IPS-15b (cell line): ENCODE data around the gene MSI2.

Experiments used
- H3K27me3 ChIP-seq: one replicate; pipeline ENCODE4 v1.6.1; 2013; ENCODE audit warnings: low read length; ENCODE audit not compliant: control insufficient read depth, insufficient read depth
- H3K36me3 ChIP-seq: one replicate; pipeline ENCODE4 v1.6.1; 2013; ENCODE audit warnings: low read length; ENCODE audit not compliant: control insufficient read depth, insufficient read depth
- H3K4me1 ChIP-seq: one replicate; pipeline ENCODE4 v1.6.1; 2013; ENCODE audit warnings: mild to moderate bottlenecking, low read length; ENCODE audit not compliant: control insufficient read depth, insufficient read depth
- H3K4me3 ChIP-seq: one replicate; pipeline ENCODE4 v1.5.1; 2013; ENCODE audit warnings: low read depth, low read length
- H3K9ac ChIP-seq: one replicate; pipeline ENCODE4 v1.6.1; 2013; ENCODE audit warnings: low read depth, mild to moderate bottlenecking, low read length
- H3K9me3 ChIP-seq: one replicate; pipeline ENCODE4 v1.6.1; 2013; ENCODE audit warnings: mild to moderate bottlenecking, low read length; ENCODE audit not compliant: control insufficient read depth, insufficient read depth

The MSI2 gene

DNA sequence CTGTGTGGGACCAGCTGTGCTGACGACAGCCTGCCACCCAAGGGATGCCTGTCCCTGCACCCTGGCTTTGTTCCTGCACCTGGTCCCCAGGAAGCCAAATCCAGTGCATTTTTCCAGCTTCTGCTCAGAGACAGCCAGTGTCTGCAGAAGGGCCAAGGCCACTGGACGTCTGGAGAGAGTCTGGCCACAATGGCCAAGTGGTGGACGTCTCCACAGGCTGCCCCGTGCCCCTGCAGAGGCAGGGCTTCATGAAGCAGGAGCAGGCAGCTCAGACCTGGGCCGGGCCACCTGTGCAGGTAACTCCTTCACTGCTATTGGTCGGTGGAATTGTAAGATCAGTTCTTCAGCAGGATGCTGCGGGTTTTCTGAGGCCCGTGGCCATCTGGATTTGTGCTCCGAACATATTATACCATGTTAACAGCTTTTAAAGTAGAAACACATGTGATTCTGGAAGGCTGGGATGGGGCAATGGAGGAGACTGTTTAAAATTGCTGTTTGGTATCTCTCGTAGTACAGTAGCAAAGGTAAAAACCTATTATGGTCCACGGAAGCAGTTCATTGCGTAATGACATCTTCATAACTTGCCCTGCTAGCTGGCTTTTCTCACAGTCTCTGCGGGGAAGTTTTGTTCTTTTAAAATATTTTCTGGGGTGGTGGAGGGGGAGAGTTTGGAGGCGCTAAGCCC lies 303.5 kb downstream of the MSI2 start:
- no peak overlapping the region for H3K4me3 ChIP-seq

DNA sequence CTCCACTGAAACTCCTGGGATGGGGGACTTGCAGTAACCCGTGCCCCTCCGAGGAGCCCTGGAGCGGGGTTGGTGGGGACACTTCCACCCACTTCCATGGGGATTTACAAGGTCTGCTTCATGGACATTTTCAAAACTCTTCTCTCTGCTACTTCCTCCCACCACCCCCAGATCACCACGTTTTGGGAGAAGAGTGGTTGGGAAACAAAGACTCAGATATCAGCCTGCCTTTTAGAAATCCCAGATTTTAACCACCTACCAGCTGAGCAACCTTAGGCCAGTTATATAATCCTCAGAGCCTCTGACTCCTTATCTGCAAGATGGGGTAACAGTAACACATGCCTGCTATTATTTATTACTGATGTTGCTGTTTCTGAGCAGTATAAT lies 304.0 kb downstream of the MSI2 start:
- H3K27me3 ChIP-seq, result no peaks in the 10 kb centered on the region
- no peaks in the 10 kb centered on the region for H3K9me3 ChIP-seq
- H3K4me3 ChIP-seq, result no peak overlapping the region
- H3K36me3 ChIP-seq, result no peaks in the 10 kb centered on the region
- no peak overlapping the region for H3K9ac ChIP-seq
- H3K4me1 ChIP-seq, result no peaks in the 10 kb centered on the region

More for the DNA sequence above, 303.5 kb downstream of the MSI2 start:
- Histone ChIP-seq H3K9me3 (no peaks in the 10 kb centered on the region), H3K36me3 (no peaks in the 10 kb centered on the region), H3K9ac (no peak overlapping the region), H3K4me1 (peaks cover under 1% of the 10 kb centered on the region), H3K27me3 (no peaks in the 10 kb centered on the region)

DNA sequence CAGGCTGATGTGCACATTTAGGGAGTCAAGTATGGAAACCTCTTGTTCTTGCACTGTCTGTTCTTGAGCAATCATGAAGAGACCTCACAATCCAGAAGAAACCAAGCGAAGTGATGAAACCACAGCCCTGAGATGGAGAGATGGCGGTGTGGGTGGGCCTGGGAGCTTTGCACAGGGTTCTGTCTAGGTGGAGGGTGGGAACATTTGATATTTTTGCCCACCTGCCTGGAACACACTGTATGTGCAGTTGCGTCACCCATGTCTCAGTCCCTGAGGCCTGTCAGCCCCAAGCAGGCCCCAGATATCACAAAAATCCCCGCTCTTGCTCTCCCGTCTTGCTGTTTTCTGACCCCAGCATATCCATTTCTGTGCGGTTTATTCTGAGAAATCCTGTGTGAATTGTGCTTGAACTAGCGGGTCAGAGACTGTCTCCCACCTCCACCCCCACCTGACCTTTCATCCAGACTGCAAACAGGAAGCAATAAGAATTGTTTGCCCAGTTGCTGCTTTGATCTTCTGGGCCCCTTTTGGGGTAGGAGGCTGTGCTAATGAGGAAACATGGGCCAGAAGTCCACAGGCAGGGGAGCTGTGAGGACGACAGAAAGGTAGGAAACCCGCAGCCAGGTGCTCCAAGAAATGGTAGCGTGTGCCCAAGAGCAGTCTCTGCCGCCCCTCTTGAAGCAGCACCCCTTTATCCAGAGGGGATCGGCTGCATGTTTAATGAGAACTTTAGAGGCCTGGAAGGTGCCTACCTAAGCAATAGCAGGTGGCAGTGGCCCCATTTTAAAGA lies 304.9 kb downstream of the MSI2 start:
- H3K9me3 ChIP-seq, result no peaks in the 10 kb centered on the region
- H3K9ac ChIP-seq, result no peak overlapping the region
- H3K4me1 ChIP-seq, result no peaks in the 10 kb centered on the region
- no peak overlapping the region for H3K4me3 ChIP-seq
- no peaks in the 10 kb centered on the region for H3K36me3 ChIP-seq
- no peaks in the 10 kb centered on the region for H3K27me3 ChIP-seq

DNA sequence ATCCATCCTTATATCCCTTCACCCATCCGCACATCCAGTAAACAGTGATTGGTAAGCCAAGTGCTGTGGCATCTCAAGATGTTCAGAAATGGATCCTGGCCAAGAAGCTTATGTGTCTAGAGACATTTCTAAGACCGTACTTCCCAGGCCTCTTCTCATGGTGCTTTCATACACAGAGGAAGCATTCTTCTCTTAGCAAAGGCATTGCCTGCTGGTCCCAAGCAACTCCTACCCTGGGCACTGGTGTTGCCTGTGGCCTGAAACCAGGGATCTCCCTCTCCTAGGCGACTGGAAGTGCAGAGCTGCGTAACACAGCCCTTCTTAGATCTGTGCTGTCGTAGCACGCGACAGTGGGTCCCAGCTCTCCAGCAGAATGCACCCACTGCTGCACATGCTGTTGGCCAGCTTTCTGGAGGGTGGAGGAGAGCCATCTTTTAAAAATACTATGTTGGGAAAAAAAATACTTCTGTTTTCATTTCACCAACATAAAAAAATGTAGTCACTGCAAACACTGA lies 305.9 kb downstream of the MSI2 start:
- H3K4me3 ChIP-seq, result no peak overlapping the region
- no peaks in the 10 kb centered on the region for H3K27me3 ChIP-seq
- H3K36me3 ChIP-seq, result no peaks in the 10 kb centered on the region
- no peaks in the 10 kb centered on the region for H3K9me3 ChIP-seq
- no peaks in the 10 kb centered on the region for H3K4me1 ChIP-seq
- no peak overlapping the region for H3K9ac ChIP-seq

- no peak overlapping the region for H3K4me3 ChIP-seq
- H3K36me3 ChIP-seq, result no peaks in the 10 kb centered on the region
- H3K27me3 ChIP-seq, result no peaks in the 10 kb centered on the region
- no peaks in the 10 kb centered on the region for H3K4me1 ChIP-seq
- H3K9me3 ChIP-seq, result no peaks in the 10 kb centered on the region
- no peak overlapping the region for H3K9ac ChIP-seq
These were observed 307.6 kb downstream of the MSI2 start for GRCh38 chr17:57563958-57564357.

DNA sequence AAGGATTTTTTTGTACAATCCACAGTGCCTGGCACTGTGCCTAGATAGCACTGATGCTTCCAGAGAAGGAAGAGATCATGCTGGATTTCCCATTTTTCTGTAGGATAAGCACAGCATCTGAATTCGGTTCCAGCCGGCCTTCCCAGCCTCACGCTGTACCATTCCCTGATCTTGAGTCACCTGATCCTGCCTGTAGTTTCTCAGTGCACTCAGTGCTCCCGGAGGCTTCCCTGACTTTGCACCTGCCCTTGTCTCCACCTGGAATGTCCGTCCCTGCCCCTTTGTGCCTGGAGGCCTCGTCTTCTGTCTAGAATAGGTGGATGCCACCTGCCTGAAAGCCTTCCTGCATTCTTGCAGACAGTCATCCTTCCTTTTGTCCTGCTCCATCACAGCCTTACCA lies 308.9 kb downstream of the MSI2 start:
- H3K9me3 ChIP-seq, result no peaks in the 10 kb centered on the region
- H3K36me3 ChIP-seq, result no peaks in the 10 kb centered on the region
- H3K9ac ChIP-seq, result no peak overlapping the region
- no peak overlapping the region for H3K4me3 ChIP-seq
- H3K4me1 ChIP-seq, result no peaks in the 10 kb centered on the region
- no peaks in the 10 kb centered on the region for H3K27me3 ChIP-seq

GRCh38 chr17:57566721-57567120 lies 310.4 kb downstream of the MSI2 start:
- Histone ChIP-seq H3K27me3 (no peaks in the 10 kb centered on the region), H3K36me3 (no peaks in the 10 kb centered on the region), H3K9ac (no peak overlapping the region), H3K4me1 (no peaks in the 10 kb centered on the region), H3K9me3 (no peaks in the 10 kb centered on the region), H3K4me3 (no peak overlapping the region)

DNA sequence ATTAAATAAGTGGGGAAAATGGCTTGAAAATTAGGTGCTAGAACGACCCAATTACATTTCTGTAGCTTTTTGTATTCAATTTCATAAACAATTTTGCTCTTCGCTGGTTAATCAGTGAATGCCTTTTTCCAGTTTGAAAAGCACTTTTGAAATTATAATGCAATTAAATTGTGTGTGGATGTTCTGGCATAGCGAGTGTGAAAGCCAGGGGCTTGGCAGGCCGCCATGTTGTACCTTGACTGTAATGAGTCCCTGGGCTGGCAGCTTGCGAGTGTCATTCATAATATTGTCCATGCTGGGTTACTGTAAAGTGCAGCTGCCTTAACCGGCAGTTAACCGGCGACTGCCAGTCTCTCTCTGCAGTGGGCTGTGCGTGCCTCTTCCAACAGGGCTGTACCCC lies 310.9 kb downstream of the MSI2 start:
- no peak overlapping the region for H3K4me3 ChIP-seq
- H3K9ac ChIP-seq, result no peak overlapping the region
- H3K4me1 ChIP-seq, result no peaks in the 10 kb centered on the region
- no peaks in the 10 kb centered on the region for H3K36me3 ChIP-seq
- no peaks in the 10 kb centered on the region for H3K9me3 ChIP-seq
- H3K27me3 ChIP-seq, result no peaks in the 10 kb centered on the region

DNA sequence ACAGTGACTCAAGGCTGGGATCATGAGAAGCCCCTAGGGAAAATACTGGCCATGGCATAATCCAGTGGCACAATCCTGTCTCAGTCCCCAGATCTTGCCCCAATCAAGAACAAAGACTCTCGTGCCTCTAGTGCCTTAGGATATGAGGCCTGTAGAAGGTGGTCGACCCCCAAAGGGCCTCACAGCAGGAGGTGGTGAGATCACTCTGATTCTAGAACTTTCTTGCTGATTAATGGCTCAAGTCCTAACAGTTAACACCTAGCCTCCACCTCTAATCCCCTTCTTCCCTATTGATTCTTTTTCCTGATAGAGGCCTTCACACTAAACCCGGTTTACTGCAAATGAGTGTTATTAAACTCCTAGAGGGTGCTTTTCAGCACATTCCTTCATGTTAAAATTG lies 312.0 kb downstream of the MSI2 start:
- no peaks in the 10 kb centered on the region for H3K9me3 ChIP-seq
- H3K27me3 ChIP-seq, result no peaks in the 10 kb centered on the region
- H3K36me3 ChIP-seq, result no peaks in the 10 kb centered on the region
- no peaks in the 10 kb centered on the region for H3K4me1 ChIP-seq
- H3K4me3 ChIP-seq, result no peak overlapping the region
- no peak overlapping the region for H3K9ac ChIP-seq

DNA sequence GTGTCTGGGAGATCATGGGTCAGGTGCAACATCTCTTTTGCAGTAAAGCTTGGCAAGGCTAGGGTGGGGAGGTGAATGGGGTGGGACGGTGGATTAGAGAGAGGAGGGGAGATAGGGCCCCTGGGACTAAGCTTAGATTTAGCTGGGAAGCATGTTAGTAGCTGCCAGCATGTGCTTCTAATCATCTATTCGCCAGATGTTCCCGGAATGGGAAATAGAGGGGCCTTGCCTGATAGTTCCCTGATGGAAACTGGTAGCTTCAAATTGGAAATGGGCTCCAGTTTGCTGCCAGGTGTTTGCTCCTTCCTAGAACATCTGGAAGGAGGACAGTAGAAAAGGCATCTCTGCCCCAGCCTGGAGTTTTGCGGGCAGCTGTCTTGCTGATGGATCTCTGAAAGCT lies 312.7 kb downstream of the MSI2 start:
- H3K9me3 ChIP-seq, result no peaks in the 10 kb centered on the region
- H3K4me1 ChIP-seq, result no peaks in the 10 kb centered on the region
- H3K36me3 ChIP-seq, result no peaks in the 10 kb centered on the region
- no peak overlapping the region for H3K4me3 ChIP-seq
- no peak overlapping the region for H3K9ac ChIP-seq
- H3K27me3 ChIP-seq, result no peaks in the 10 kb centered on the region

GRCh38 chr17:57569853-57570252 lies 313.5 kb downstream of the MSI2 start:
- H3K9ac ChIP-seq, result no peak overlapping the region
- H3K27me3 ChIP-seq, result no peaks in the 10 kb centered on the region
- no peak overlapping the region for H3K4me3 ChIP-seq
- H3K36me3 ChIP-seq, result no peaks in the 10 kb centered on the region
- no peaks in the 10 kb centered on the region for H3K4me1 ChIP-seq
- no peaks in the 10 kb centered on the region for H3K9me3 ChIP-seq

GRCh38 chr17:57570724-57571344 lies 314.5 kb downstream of the MSI2 start:
- H3K4me1 ChIP-seq, result no peaks in the 10 kb centered on the region

More at GRCh38 chr17:57570724-57571344, 314.5 kb downstream of the MSI2 start:
- no peak overlapping the region for H3K9ac ChIP-seq
- no peak overlapping the region for H3K4me3 ChIP-seq
- no peaks in the 10 kb centered on the region for H3K9me3 ChIP-seq
- H3K27me3 ChIP-seq, result no peaks in the 10 kb centered on the region
- H3K36me3 ChIP-seq, result no peaks in the 10 kb centered on the region
